GM12801 (cell line): ENCODE data around the gene B3GNT9.

Source experiments
- CTCF ChIP-seq: IDR thresholded peaks from one replicate; pipeline ENCODE4 v1.5.1; 2011; ENCODE audit warnings: control low read depth; ENCODE audit not compliant: insufficient read length; ENCODE audit errors: extremely low read depth

Gene B3GNT9

GRCh38 chr16:67111951-67112444 lies 38.8 kb downstream of the B3GNT9 start:
- TF ChIP-seq CTCF = no peak

GRCh38 chr16:67109407-67110135 lies 41.2 kb downstream of the B3GNT9 start, which contains the start of gene PHAF1:
PHAF1 (plus strand) TSS chr16:67109941; CDS start chr16:67110176, 235 bp downstream.
- no peak for TF ChIP-seq CTCF

- no peak for TF ChIP-seq CTCF
These were observed 41.8 kb downstream of the B3GNT9 start for GRCh38 chr16:67108931-67109406.

GRCh38 chr16:67108489-67108888 lies 42.3 kb downstream of the B3GNT9 start:
- TF ChIP-seq CTCF = no peak

GRCh38 chr16:67105881-67106280 lies 44.9 kb downstream of the B3GNT9 start:
- TF ChIP-seq CTCF = no peak

- no peak for TF ChIP-seq CTCF
These were observed 45.6 kb downstream of the B3GNT9 start for GRCh38 chr16:67105246-67105645.

- TF ChIP-seq CTCF = no peak
These were observed 46.0 kb downstream of the B3GNT9 start for GRCh38 chr16:67104845-67105244.
